ENCODE results near the gene TMA7.
A peak's percentile ranks its signal among the peaks of the same experiment; 100 is the strongest.

TMA7 gene

DNA sequence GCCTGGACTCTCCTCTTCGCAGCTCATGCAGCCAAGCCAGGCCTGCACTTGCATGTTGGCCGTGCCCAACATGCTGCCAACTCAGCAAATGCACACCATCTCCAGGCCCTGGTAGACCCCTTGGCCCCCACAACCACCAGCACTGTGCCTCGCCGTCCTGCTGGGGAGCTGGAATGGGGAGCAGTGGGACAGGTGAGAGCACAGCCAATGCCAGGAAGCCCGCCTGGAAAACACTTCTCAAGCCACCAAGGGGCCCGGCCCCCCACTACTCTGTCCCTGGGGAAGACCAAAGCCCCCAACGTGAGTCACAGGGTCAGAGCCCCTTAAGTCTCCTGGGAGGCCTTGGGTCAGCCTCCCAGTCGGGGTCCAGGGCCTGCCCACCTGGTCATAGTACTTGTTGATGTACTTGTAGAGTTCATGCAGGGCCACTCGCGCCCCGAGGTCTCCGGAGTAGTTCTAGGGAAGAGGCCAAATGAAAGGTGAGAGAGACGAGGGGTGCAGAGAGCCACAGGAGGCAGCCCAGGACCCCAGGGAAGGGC, 34.6 kb upstream of the TMA7 start:
- no peak overlapping the region for H3K4me3 ChIP-seq (replicated peaks; ENCODE audit: low read depth, low read length)
- DNase-seq (ENCODE audit: low read depth), result no peak
- TF ChIP-seq, protein P1, sequence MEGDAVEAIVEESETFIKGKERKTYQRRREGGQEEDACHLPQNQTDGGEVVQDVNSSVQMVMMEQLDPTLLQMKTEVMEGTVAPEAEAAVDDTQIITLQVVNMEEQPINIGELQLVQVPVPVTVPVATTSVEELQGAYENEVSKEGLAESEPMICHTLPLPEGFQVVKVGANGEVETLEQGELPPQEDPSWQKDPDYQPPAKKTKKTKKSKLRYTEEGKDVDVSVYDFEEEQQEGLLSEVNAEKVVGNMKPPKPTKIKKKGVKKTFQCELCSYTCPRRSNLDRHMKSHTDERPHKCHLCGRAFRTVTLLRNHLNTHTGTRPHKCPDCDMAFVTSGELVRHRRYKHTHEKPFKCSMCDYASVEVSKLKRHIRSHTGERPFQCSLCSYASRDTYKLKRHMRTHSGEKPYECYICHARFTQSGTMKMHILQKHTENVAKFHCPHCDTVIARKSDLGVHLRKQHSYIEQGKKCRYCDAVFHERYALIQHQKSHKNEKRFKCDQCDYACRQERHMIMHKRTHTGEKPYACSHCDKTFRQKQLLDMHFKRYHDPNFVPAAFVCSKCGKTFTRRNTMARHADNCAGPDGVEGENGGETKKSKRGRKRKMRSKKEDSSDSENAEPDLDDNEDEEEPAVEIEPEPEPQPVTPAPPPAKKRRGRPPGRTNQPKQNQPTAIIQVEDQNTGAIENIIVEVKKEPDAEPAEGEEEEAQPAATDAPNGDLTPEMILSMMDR (IDR thresholded peaks at IDR 0.05; ENCODE audit: low read length, missing control alignments), result no peak

- DNase-seq (ENCODE audit: low read depth), result no peak
- no peak overlapping the region for H3K4me3 ChIP-seq (replicated peaks; ENCODE audit: low read depth, low read length)
- TF ChIP-seq, protein P1 (IDR thresholded peaks at IDR 0.05; ENCODE audit: low read length, missing control alignments), result no peak
Observed at GRCh38 chr3:48405971-48406370, 34.1 kb upstream of the TMA7 start.

DNA sequence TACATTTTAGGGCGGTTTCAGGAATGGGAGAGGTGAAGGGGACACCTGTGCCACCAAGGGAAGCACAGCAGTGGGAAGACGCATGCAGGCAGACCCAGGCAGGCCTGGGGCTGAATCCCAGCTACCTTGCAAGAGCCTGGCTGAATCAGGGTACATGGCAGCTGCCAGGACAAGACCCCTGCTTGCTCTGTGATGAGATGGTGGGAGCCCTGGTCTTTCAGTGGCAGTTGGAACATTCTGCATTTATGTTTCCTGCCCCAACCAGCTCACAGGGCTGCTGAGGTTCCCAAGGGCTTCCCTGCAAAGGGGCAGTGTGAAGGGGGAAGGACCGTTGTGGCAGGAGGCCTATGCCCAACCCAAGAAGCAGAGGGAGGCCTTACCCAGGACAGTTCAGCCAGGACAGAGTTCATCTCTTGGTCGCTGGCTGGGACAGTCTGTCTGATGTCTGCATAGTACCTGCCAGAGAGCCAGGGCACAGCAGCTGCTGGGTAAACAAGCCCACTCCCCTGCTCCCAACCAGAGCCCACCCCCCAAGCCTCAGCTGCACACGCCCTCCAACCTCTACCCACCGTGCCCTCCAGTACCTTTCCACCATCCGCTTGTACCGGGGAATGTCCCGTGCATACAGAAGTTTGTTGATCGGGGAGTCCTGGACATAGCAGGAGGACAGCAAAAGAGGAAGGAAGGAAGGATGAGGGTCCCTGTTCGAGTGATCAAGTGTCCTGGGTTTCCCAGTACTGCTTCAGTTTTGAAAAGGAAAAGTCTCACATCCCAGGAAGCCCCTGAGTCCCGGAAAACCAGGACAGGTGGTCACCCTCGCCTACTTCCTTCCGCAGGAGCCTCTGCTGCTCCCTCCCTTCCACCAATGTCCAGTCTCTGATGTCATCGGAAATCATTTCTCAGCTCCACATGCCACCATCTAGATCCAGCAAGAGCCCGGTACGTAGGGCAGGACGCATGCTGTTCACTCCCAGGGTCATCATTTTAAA, 33.3 kb upstream of the TMA7 start:
- no peak for DNase-seq (ENCODE audit: low read depth)
- TF ChIP-seq, protein P1 (IDR thresholded peaks at IDR 0.05; ENCODE audit: low read length, missing control alignments), result no peak
- no peak overlapping the region for H3K4me3 ChIP-seq (replicated peaks; ENCODE audit: low read depth, low read length)

DNA sequence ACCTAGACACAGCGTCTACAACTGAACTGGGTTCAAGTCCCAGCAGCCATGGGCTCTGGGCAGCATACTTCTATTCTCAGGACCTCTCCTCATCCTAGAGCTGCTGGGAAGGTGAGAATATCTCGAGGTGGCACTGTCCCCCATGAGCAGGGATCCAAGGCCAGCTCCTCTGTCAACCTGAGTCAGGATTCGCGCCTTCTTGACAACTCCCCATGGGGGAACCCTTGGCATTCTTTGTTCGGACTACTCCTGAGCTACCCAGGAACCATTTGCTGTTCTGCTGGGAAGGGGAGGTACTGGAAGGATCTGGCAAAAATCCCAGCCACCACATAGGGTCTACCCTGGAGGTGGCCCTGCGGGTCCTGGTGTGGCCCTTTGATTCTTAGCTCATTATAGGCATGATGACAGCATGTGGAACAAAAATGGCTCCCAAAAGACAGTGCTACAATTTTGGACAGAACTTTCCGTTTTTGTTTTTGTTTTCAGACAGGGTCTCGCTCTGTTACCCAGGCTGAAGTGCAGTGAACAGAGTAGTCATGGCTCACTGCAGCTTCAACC, 32.4 kb upstream of the TMA7 start:
- TF ChIP-seq, protein P1 (IDR thresholded peaks at IDR 0.05; ENCODE audit: low read length, missing control alignments), result no peak
- no peak for DNase-seq (ENCODE audit: low read depth)
- H3K4me3 ChIP-seq (replicated peaks; ENCODE audit: low read depth, low read length), result no peak overlapping the region

DNA sequence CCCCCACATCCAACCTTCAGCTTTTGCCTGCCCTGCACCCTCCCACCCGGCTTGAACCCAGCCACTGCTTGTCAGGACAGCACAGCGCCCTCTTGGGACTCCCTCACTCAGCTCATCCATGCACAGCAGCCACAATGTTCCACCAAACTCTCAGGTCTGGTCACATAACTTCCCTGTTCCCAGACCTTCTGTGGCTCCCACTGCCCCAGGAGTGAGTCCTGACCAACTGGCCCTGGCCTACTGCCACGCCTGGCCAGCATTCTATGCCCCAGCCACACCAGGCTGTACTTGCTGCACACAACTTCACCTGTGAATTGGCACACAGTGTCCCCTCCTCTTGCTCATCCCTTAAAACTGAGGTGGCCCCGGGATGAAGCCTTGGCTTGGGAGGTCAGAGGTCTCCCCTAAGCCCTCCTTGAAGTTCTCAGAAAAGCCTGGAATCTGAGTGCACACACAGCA, 31.2 kb upstream of the TMA7 start:
- TF ChIP-seq, protein P1 (IDR thresholded peaks at IDR 0.05; ENCODE audit: low read length, missing control alignments), result peak; percentile 6
- DNase-seq (ENCODE audit: low read depth), result no peak
- no peak overlapping the region for H3K4me3 ChIP-seq (replicated peaks; ENCODE audit: low read depth, low read length)

- TF ChIP-seq, protein P1 (IDR thresholded peaks at IDR 0.05; ENCODE audit: low read length, missing control alignments), result no peak
- no peak overlapping the region for H3K4me3 ChIP-seq (replicated peaks; ENCODE audit: low read depth, low read length)
- no peak for DNase-seq (ENCODE audit: low read depth)
Observed at GRCh38 chr3:48409291-48410201, 30.5 kb upstream of the TMA7 start.
